AG04450 (cell line): ENCODE data around the gene CGB1. TPM values are rescaled to one million over a fixed set of nuclear protein-coding genes. Genes with fewer than 3 reads are reported as not detected.

Experiments used
- CTCF ChIA-PET: fragments of 300-600, 350-600 bp; formaldehyde crosslinking; extraction: SDS; loops from one replicate; lab custom pipeline; 2022; ENCODE audit warnings: antibody characterized with exemption, inconsistent platforms; lab: Charles Lee
- POLR2A ChIA-PET: fragments of 350-600 bp; formaldehyde crosslinking; extraction: SDS; loops from one replicate; lab custom pipeline; 2021; ENCODE audit warnings: antibody characterized with exemption, inconsistent platforms; lab: Yijun Ruan, JAX
- DNase-seq: peaks from one replicate; pipeline ENCODE4 v3.0.0-alpha.2; 2011; ENCODE audit warnings: low read depth, low spot score
- H3K27ac ChIP-seq: one replicate; pipeline ENCODE4 v1.5.1; 2012; ENCODE audit warnings: low read depth, low read length, control low read depth
- H3K27me3 ChIP-seq: one replicate; pipeline ENCODE4 v1.6.0; 2012; ENCODE audit warnings: low read length; ENCODE audit not compliant: control insufficient read depth, insufficient read depth
- H3K4me3 ChIP-seq: 2 replicates; pipeline ENCODE4 v1.5.1; 2011; ENCODE audit warnings: mild to moderate bottlenecking, low read depth, low read length, control low read depth
- H3K9me3 ChIP-seq: 2 replicates; pipeline ENCODE4 v1.5.1; 2012; ENCODE audit warnings: low read length; ENCODE audit not compliant: control insufficient read depth, insufficient read depth
- polyA plus RNA-seq: library from polyadenylated mRNA; depleted of rRNA; stranded (reverse); fragments of >200 nt; gene quantifications from 2 replicates; pipeline ENCODE4 v1.2.3, GENCODE V29; 2011
- TF ChIP-seq, protein P1 (sequence below): IDR thresholded peaks from 2 replicates; pipeline ENCODE4 v1.5.1; 2011; ENCODE audit warnings: low read depth, low read length, control low read depth, inconsistent platforms

Gene CGB1
- polyA plus RNA-seq, 1 experiment, result not detected

DNA sequence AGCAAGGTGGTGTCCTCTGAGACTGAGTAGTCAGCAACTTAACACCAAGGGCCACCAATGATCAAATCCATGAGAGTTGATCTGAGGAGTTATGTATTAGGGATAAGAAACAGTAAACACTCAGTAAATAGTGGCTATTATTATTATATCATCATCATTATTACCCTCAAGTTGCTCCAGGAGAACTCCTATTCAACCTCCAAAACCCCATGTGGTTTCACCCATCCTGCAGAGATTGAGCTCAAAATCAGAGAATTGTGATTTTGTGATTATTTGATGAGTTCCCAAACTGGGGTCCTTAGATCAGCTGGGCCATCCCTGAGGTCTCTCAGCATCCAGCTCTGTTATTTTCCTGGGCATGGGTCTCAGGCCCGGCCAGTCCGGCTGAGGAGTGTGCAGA lies 24.3 kb upstream of the CGB1 start:
- TF ChIP-seq, protein P1, sequence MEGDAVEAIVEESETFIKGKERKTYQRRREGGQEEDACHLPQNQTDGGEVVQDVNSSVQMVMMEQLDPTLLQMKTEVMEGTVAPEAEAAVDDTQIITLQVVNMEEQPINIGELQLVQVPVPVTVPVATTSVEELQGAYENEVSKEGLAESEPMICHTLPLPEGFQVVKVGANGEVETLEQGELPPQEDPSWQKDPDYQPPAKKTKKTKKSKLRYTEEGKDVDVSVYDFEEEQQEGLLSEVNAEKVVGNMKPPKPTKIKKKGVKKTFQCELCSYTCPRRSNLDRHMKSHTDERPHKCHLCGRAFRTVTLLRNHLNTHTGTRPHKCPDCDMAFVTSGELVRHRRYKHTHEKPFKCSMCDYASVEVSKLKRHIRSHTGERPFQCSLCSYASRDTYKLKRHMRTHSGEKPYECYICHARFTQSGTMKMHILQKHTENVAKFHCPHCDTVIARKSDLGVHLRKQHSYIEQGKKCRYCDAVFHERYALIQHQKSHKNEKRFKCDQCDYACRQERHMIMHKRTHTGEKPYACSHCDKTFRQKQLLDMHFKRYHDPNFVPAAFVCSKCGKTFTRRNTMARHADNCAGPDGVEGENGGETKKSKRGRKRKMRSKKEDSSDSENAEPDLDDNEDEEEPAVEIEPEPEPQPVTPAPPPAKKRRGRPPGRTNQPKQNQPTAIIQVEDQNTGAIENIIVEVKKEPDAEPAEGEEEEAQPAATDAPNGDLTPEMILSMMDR, result no peak
- DNase-seq, result no peak
- CTCF ChIA-PET, result interaction anchor here (0.6 kb wide), 1 partner anchor 62 kb away, joined by 3 read pairs; no protein-coding TSS in a partner anchor
- Histone ChIP-seq H3K9me3 (no peaks in the 10 kb centered on the region; the same call in 1 of the 2 replicates), H3K27ac (no peak overlapping the region), H3K27me3 (peaks cover 15% of the 10 kb centered on the region), H3K4me3 (no peak overlapping the region)
- POLR2A ChIA-PET, result no interaction called here

- no peak overlapping the region for H3K27ac ChIP-seq
- ChIA-PET CTCF (interaction anchor here (0.6 to 1.0 kb wide), 3 partner anchors 18 to 65 kb away, joined by 3 read pairs; partner anchors contain the start of gene RUVBL2), POLR2A (no interaction called here)
- peaks cover 5% of the 10 kb centered on the region for H3K27me3 ChIP-seq
- TF ChIP-seq, protein P1, result no peak
- no peak for DNase-seq
- H3K9me3 ChIP-seq, result no peaks in the 10 kb centered on the region; the same call in 1 of the 2 replicates
- H3K4me3 ChIP-seq, result no peak overlapping the region
These were observed 22.4 kb upstream of the CGB1 start for GRCh38 chr19:49059053-49059452.

GRCh38 chr19:49058562-49058961 lies 21.9 kb upstream of the CGB1 start:
- DNase-seq, result no peak
- H3K27ac ChIP-seq, result no peak overlapping the region
- H3K27me3 ChIP-seq, result peaks cover under 1% of the 10 kb centered on the region
- TF ChIP-seq, protein P1, result no peak
- H3K9me3 ChIP-seq, result no peaks in the 10 kb centered on the region; the same call in 1 of the 2 replicates
- POLR2A ChIA-PET, result interaction anchor here (1.2 kb wide), 1 partner anchor 65 kb away, joined by 3 read pairs; the partner anchor contains the start of genes GYS1 and RUVBL2
- no peak overlapping the region for H3K4me3 ChIP-seq
- CTCF ChIA-PET, result interaction anchor here (0.7 to 1.3 kb wide), 3 partner anchors 42 to 65 kb away, joined by 3 to 5 read pairs (median 3); partner anchors contain the start of gene RUVBL2

- Histone ChIP-seq H3K27me3 (no peaks in the 10 kb centered on the region), H3K27ac (no peak within 1 kb of the TSS), H3K4me3 (peak within 1 kb of the TSS; percentile 64), H3K9me3 (no peaks in the 10 kb centered on the region; the same call in 1 of the 2 replicates)
- ChIA-PET CTCF (interaction anchor here (1.3 to 2.4 kb wide), 5 partner anchors 40 to 141 kb away, joined by 4 to 18 read pairs (median 5); partner anchors contain the start of genes GYS1 and RUVBL2), POLR2A (interaction anchor here (0.6 to 1.2 kb wide), 3 partner anchors 40 to 1339 kb away, joined by 3 read pairs; partner anchors contain the start of genes GYS1 and RUVBL2)
- TF ChIP-seq, protein P1, result no peak
- DNase-seq, result no peak
These were observed 21.0 kb upstream of the CGB1 start, which contains the start of gene CGB7 for GRCh38 chr19:49057636-49058234. Gene CGB7 (minus strand): TSS chr19:49057749. CDS start chr19:49055375, 2,374 bp downstream.
